ENCODE measurements around the gene COPS7A. TPM values are rescaled to one million over a fixed set of nuclear protein-coding genes. Genes with fewer than 3 reads are reported as not detected.
"Not testable (repeated sequence)": the region's sequence is repeated elsewhere in the genome, so short reads cannot be mapped to it uniquely, and the experiment has no call there.

The COPS7A gene
- total RNA-seq, 3 donors from 2014 or later: 52.1 to 72.2 (median 59.9) TPM

GRCh38 chr12:6734506-6735387 lies 10.9 kb downstream of the COPS7A start:
- H3K4me3 ChIP-seq: no peak overlapping the region
- H3K27me3 ChIP-seq: no peaks in the 10 kb centered on the region
- H3K4me1 ChIP-seq: no peaks in the 10 kb centered on the region
- DNase-seq (ENCODE audit: low spot score in 2 of 2): no peak
- no peaks in the 10 kb centered on the region for H3K9me3 ChIP-seq
- TF ChIP-seq POLR2A (IDR thresholded peaks at IDR 0.05) (no peak), CTCF (IDR thresholded peaks at IDR 0.05) (no peak), POLR2AphosphoS5 (IDR thresholded peaks at IDR 0.05) (no peak)
- peaks cover 7% of the 10 kb centered on the region for H3K36me3 ChIP-seq
- no peak overlapping the region for H3K27ac ChIP-seq
- intact Hi-C loops (cut with DNase I; ENCODE audit: low total_unique reads): no loop called here

- peak; percentile 70 to 83 for DNase-seq (ENCODE audit: low spot score in 2 of 2)
- no peaks in the 10 kb centered on the region for H3K4me1 ChIP-seq
- H3K27ac ChIP-seq: peak overlapping the region in 1 of 2 donors; percentile 20
- intact Hi-C loops (cut with DNase I; ENCODE audit: low total_unique reads): no loop called here
- H3K27me3 ChIP-seq: no peaks in the 10 kb centered on the region
- H3K36me3 ChIP-seq: peaks cover 3% of the 10 kb centered on the region
- no peaks in the 10 kb centered on the region for H3K9me3 ChIP-seq
- H3K4me3 ChIP-seq: no peak overlapping the region
- peak; percentile 40 to 72 (median 67) for TF ChIP-seq CTCF (IDR thresholded peaks at IDR 0.05)
- TF ChIP-seq POLR2A (IDR thresholded peaks at IDR 0.05): no peak
These were observed 11.8 kb downstream of the COPS7A start for GRCh38 chr12:6735448-6736191.

- no peak overlapping the region for H3K4me3 ChIP-seq
- H3K4me1 ChIP-seq: no peaks in the 10 kb centered on the region
- no peaks in the 10 kb centered on the region for H3K27me3 ChIP-seq
- intact Hi-C loops (cut with DNase I; ENCODE audit: low total_unique reads): no loop called here
- H3K27ac ChIP-seq: no peak overlapping the region
- no peaks in the 10 kb centered on the region for H3K9me3 ChIP-seq
- TF ChIP-seq CTCF (IDR thresholded peaks at IDR 0.05): no peak
- no peak for TF ChIP-seq POLR2A (IDR thresholded peaks at IDR 0.05)
- TF ChIP-seq POLR2AphosphoS5 (IDR thresholded peaks at IDR 0.05): no peak
- no peaks in the 10 kb centered on the region for H3K36me3 ChIP-seq
- no peak for DNase-seq (ENCODE audit: low spot score in 2 of 2)
These were observed 12.9 kb downstream of the COPS7A start for GRCh38 chr12:6736754-6737153.

- H3K9me3 ChIP-seq; H3K27me3 ChIP-seq; H3K27ac ChIP-seq; DNase-seq (ENCODE audit: low spot score in 2 of 2); H3K4me1 ChIP-seq; intact Hi-C loops (cut with DNase I; ENCODE audit: low total_unique reads); H3K36me3 ChIP-seq; H3K4me3 ChIP-seq: not testable (repeated sequence)
These were observed 18.2 kb downstream of the COPS7A start for GRCh38 chr12:6742080-6742479.

- Histone ChIP-seq H3K9me3 (no peaks in the 10 kb centered on the region), H3K4me1 (no peaks in the 10 kb centered on the region), H3K27ac (no peak overlapping the region), H3K36me3 (no peaks in the 10 kb centered on the region), H3K27me3 (no peaks in the 10 kb centered on the region), H3K4me3 (no peak overlapping the region)
- no peak for TF ChIP-seq POLR2A (IDR thresholded peaks at IDR 0.05)
- TF ChIP-seq CTCF (IDR thresholded peaks at IDR 0.05): no peak
- no peak for TF ChIP-seq POLR2AphosphoS5 (IDR thresholded peaks at IDR 0.05)
- intact Hi-C loops (cut with DNase I; ENCODE audit: low total_unique reads): no loop called here
- no peak for DNase-seq (ENCODE audit: low spot score in 2 of 2)
These were observed 19.0 kb downstream of the COPS7A start for GRCh38 chr12:6742834-6743233.

- H3K9me3 ChIP-seq; DNase-seq (ENCODE audit: low spot score in 2 of 2); H3K36me3 ChIP-seq: not testable (repeated sequence)
These were observed 19.5 kb downstream of the COPS7A start for GRCh38 chr12:6743300-6743699.

More at GRCh38 chr12:6743300-6743699, 19.5 kb downstream of the COPS7A start:
- H3K27me3 ChIP-seq; intact Hi-C loops (cut with DNase I; ENCODE audit: low total_unique reads); H3K4me3 ChIP-seq; H3K4me1 ChIP-seq; H3K27ac ChIP-seq: not testable (repeated sequence)
